22Rv1 (cell line): ENCODE data around the gene POU2F3.

Experiments
- H3K27ac ChIP-seq: fragments of 450-650 bp; 2 replicates; pipeline ENCODE4 v1.5.1; 2017
- ZFX ChIP-seq: fragments of 450-650 bp; IDR thresholded peaks from 2 replicates; pipeline ENCODE4 v1.6.1; 2017; ENCODE audit warnings: antibody characterized with exemption, borderline replicate concordance
- TF ChIP-seq, protein P1 (sequence below): fragments of 450-650 bp; IDR thresholded peaks from 2 replicates; pipeline ENCODE4 v1.5.1; 2017; ENCODE audit warnings: mild to moderate bottlenecking

The POU2F3 gene

DNA sequence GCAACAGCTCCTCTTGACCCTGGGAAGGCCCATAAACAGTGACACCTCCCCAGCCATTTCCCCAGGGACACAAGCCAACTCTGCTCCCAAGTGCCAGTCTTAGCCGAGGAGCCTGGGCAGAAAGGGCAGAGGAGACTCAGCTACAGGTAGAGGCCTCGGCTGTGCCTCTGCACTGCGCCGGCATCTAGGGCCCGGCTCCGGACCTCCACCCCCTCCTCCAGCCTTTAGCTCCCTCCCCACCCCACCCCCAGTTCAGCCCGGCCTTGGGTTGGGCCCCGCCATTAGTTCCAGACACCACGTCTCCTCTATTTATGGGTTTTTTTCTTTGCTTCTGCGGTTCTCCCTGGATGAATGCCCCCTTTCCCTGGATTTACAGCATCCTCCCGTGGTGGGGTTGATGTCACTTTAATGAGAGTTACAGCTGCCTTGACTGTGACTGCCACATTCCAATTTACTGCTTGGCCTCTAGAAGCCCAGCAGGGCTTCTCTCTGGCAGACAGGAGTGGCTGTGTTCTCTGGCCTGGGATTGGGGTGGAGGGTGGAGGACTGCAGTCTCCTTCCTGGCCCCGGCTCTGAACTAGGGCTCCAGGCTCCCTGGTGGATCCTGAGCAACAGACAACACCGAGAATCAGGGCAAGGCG lies 42.6 kb upstream of the POU2F3 start:
- H3K27ac ChIP-seq = no peak overlapping the region
- TF ChIP-seq, protein P1, sequence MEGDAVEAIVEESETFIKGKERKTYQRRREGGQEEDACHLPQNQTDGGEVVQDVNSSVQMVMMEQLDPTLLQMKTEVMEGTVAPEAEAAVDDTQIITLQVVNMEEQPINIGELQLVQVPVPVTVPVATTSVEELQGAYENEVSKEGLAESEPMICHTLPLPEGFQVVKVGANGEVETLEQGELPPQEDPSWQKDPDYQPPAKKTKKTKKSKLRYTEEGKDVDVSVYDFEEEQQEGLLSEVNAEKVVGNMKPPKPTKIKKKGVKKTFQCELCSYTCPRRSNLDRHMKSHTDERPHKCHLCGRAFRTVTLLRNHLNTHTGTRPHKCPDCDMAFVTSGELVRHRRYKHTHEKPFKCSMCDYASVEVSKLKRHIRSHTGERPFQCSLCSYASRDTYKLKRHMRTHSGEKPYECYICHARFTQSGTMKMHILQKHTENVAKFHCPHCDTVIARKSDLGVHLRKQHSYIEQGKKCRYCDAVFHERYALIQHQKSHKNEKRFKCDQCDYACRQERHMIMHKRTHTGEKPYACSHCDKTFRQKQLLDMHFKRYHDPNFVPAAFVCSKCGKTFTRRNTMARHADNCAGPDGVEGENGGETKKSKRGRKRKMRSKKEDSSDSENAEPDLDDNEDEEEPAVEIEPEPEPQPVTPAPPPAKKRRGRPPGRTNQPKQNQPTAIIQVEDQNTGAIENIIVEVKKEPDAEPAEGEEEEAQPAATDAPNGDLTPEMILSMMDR = no peak
- no peak for TF ChIP-seq ZFX

DNA sequence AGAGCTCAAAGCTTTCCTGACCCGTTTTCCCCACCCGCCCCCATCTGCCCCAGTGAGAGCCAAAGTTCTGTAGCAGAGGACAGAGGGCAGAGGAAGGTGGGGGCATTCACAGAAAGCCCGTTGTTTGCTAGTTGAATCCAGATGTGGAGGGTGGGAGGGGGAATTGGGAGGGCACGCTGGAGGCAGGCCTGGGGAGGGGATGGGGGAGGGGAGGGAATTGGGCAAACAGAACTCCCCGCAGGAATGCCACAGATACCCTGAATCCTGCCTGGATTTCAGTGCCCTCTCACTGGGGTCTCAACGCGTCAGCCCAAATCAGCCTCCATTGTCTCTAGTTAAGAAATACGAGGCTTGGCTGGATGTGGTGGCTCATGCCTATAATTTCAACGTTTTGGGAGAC lies 42.0 kb upstream of the POU2F3 start:
- H3K27ac ChIP-seq = no peak overlapping the region
- TF ChIP-seq, protein P1 = no peak
- no peak for TF ChIP-seq ZFX

DNA sequence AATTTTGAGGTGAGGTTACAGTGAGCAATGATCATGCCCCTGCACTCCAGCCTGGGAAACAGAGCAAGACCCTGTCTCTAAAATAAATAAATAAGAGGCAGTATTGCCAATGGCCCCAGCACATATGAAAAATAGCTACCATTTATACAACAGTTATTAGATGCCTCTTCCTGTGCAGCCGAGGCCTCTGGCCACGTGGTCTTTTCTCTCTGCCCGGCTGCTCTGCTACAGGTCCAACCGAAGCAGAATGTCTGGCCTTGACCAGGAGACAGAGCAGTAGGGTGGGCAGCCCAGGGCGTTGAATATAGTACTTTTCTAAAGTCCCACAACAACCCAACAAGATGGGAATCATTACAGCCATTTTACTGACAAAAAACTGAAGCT lies 41.5 kb upstream of the POU2F3 start:
- TF ChIP-seq ZFX = no peak
- TF ChIP-seq, protein P1 = no peak

DNA sequence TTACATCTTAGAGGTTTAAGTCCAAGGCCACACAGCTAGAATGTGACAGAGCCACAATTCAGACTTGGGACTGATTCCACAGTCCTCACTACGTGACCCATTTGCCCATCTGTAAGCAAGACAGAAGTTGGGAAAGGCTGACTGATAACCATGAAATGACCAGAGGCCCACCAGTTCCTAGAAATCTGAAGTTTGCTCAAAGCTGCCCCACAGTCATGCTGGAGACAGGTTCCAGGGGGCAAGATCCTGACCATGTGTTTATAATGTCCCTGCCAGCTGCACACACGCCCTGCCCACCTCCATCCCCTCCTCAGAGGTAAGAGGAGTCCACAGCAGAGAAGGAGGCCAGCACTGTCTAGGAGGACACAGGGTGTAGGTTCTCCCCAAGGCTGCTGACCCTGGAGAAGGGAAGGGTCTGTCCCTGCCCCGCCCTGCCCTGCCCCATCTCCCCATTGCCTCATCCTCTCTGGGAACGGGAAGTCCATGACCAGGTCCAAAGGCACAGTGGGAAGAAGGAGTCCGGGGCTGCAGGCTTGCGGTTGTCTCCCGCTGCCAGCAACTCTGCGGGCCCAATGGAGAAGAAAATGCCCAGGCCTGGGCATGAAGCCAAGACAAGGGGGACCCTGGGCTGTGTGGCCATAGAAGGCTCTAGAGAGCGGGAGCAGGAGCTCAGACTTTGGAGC lies 41.0 kb upstream of the POU2F3 start:
- no peak overlapping the region for H3K27ac ChIP-seq
- TF ChIP-seq, protein P1 = no peak
- no peak for TF ChIP-seq ZFX

More for the DNA sequence above, 41.5 kb upstream of the POU2F3 start:
- no peak overlapping the region for H3K27ac ChIP-seq

DNA sequence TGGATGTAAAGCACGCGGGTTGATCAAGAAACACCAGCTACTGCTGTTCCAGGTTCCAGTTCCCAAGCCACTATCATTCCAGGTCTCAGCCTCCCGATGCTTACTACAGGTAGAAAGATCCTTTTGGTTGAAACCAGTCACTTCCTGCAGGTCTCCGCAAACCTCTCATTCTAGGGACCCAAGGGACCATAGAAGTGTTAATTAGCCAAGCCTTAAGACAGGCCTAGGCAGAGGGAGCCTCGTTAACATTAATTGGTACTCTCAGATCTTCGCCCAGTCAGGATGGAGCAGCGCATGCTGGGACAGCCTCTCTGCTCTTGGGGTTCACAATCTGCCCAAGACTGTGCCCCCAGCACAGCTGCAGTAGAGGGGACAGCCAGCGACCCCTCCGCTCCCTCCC lies 40.3 kb upstream of the POU2F3 start:
- no peak overlapping the region for H3K27ac ChIP-seq
- TF ChIP-seq, protein P1 = no peak
- no peak for TF ChIP-seq ZFX

DNA sequence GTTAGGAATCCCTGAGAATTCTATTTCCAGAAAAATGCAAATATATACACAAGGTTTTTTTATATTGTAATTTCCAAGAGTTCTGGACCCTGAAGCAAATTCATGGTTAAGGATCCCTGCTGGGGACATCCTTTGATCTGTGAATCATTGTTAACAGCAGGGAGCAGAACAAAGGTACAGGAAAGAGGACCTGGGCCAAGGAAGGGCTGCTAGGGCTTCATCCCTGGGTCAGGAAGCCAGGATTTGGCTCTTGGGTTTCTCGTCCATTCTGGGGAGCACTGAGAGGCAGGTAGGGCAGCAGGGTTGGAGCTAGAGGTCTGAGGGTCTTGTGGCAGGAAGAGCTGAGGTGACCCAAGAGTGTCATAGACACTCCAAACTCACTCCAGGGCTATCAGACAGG lies 39.3 kb upstream of the POU2F3 start:
- TF ChIP-seq, protein P1 = no peak
- TF ChIP-seq ZFX = no peak
- no peak overlapping the region for H3K27ac ChIP-seq

DNA sequence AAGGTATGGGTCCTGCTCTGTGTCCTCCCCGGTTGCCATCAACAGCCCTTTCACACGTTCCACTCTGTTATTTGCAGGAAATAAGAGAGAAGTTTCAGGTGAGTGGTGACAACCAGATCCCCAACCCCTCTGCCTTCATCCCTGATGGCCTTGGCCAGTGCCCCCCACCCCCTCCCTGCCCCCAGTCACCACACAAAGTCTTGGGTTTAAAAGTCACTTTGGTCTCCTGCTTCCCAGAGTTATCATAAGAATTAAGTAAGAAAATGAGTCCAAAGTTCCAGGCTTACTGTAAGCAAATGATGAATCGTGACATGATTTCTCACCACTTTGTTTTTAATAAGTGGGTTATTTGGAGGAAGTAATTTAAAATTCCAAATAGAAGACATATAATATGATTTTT lies 38.3 kb upstream of the POU2F3 start:
- H3K27ac ChIP-seq = no peak overlapping the region
- TF ChIP-seq ZFX = no peak
- TF ChIP-seq, protein P1 = no peak
